ENCODE measurements around the gene CEBPZ.

CEBPZ gene

GRCh38 chr2:37263839-37264238 lies 32.4 kb upstream of the CEBPZ start:
- no peak for DNase-seq (ENCODE audit: low read depth)
- no peak for TF ChIP-seq CTCF (IDR thresholded peaks at IDR 0.05; ENCODE audit: control insufficient read depth, insufficient read depth, low read depth, low read length, missing control alignments)
- no peak overlapping the region for H3K4me3 ChIP-seq (ENCODE audit: control insufficient read depth, low read depth, low read length)

- DNase-seq (ENCODE audit: low read depth), result no peak
- no peak for TF ChIP-seq CTCF (IDR thresholded peaks at IDR 0.05; ENCODE audit: control insufficient read depth, insufficient read depth, low read depth, low read length, missing control alignments)
- H3K4me3 ChIP-seq (ENCODE audit: control insufficient read depth, low read depth, low read length), result no peak overlapping the region
Observed at GRCh38 chr2:37262522-37262921, 31.1 kb upstream of the CEBPZ start.

- DNase-seq (ENCODE audit: low read depth), result no peak
- H3K4me3 ChIP-seq (ENCODE audit: control insufficient read depth, low read depth, low read length), result no peak overlapping the region
- no peak for TF ChIP-seq CTCF (IDR thresholded peaks at IDR 0.05; ENCODE audit: control insufficient read depth, insufficient read depth, low read depth, low read length, missing control alignments)
Observed at GRCh38 chr2:37250869-37251740, 19.7 kb upstream of the CEBPZ start.

GRCh38 chr2:37246205-37246604 lies 14.8 kb upstream of the CEBPZ start:
- DNase-seq (ENCODE audit: low read depth), result no peak
- no peak for TF ChIP-seq CTCF (IDR thresholded peaks at IDR 0.05; ENCODE audit: control insufficient read depth, insufficient read depth, low read depth, low read length, missing control alignments)
- H3K4me3 ChIP-seq (ENCODE audit: control insufficient read depth, low read depth, low read length), result no peak overlapping the region

GRCh38 chr2:37244755-37245154 lies 13.4 kb upstream of the CEBPZ start:
- H3K4me3 ChIP-seq (ENCODE audit: control insufficient read depth, low read depth, low read length), result no peak overlapping the region
- no peak for DNase-seq (ENCODE audit: low read depth)
- no peak for TF ChIP-seq CTCF (IDR thresholded peaks at IDR 0.05; ENCODE audit: control insufficient read depth, insufficient read depth, low read depth, low read length, missing control alignments)

GRCh38 chr2:37244017-37244416 lies 12.6 kb upstream of the CEBPZ start:
- no peak for DNase-seq (ENCODE audit: low read depth)
- no peak for TF ChIP-seq CTCF (IDR thresholded peaks at IDR 0.05; ENCODE audit: control insufficient read depth, insufficient read depth, low read depth, low read length, missing control alignments)
- no peak overlapping the region for H3K4me3 ChIP-seq (ENCODE audit: control insufficient read depth, low read depth, low read length)

Measured in AG09309 (cell line).